Myocyte (in vitro differentiated cells): ENCODE data around the gene TNRC6A. TPM values are rescaled to one million over a fixed set of nuclear protein-coding genes. Genes with fewer than 3 reads are reported as not detected.
"Not testable (repeated sequence)": the region's sequence is repeated elsewhere in the genome, so short reads cannot be mapped to it uniquely, and the experiment has no call there.

Experiments
- DNase-seq: peaks from one replicate; pipeline ENCODE4 v3.0.0-alpha.2; 2012; ENCODE audit warnings: low read depth
- total RNA-seq: library from RNA; depleted of rRNA; stranded (reverse); fragments of >200 nt; gene quantifications from 2 replicates; pipeline ENCODE4 v1.2.3, GENCODE V29; 2014

The TNRC6A gene
- total RNA-seq, 1 donor from 2014 or later: 15.0 TPM

DNA sequence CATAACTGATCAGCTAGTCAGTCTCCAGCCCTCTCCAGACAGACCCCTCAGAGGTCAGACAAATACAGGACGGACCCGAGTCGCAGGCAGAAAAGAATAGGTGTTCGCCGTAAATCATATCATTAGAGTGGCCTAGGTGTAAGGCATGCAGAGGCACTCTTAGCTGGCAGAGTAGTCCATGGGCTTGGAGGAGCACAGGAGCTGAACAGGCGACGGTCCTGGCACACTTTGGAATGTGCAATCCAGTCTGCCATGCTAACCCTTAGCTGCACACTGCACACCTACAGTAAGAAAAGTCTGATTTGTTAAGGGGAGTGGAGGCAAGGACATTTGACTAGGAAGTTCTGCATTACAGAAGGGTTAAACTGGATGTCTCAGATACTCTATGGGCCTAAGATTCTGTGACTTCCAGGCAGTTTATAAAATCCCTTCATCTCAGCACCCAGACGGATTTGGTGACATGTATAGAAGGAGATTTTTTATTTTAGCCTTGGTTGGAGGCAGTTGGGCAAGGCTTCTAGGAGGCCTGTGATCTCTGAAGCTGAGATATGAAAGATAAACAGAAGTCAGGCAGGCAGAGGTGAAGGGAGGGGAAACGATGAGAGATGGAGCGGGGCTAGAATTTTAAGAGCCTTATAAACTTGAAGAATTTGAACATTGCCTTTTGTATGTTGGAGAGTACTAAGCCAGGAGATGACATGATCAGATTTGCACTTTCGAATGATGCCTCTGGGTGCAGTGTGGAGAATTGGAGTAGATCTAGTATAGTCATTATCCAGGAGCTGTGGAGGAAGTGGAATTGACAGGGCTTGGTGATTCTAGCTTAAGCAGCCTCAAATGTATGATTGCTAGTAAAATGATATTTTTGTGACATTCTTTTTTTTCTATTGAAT lies 81.7 kb downstream of the TNRC6A start:
- no peak for DNase-seq

- not testable (repeated sequence) for DNase-seq
These were observed 83.4 kb downstream of the TNRC6A start for GRCh38 chr16:24812813-24813212.

GRCh38 chr16:24815021-24815420 lies 85.6 kb downstream of the TNRC6A start:
- no peak for DNase-seq

- DNase-seq: no peak
These were observed 87.2 kb downstream of the TNRC6A start for GRCh38 chr16:24816688-24817087.

- DNase-seq: peak; percentile 16
These were observed 90.1 kb downstream of the TNRC6A start for GRCh38 chr16:24819462-24820040.

- no peak for DNase-seq
These were observed 91.1 kb downstream of the TNRC6A start for GRCh38 chr16:24820522-24820921.

GRCh38 chr16:24821129-24821528 lies 91.7 kb downstream of the TNRC6A start:
- DNase-seq: no peak

DNA sequence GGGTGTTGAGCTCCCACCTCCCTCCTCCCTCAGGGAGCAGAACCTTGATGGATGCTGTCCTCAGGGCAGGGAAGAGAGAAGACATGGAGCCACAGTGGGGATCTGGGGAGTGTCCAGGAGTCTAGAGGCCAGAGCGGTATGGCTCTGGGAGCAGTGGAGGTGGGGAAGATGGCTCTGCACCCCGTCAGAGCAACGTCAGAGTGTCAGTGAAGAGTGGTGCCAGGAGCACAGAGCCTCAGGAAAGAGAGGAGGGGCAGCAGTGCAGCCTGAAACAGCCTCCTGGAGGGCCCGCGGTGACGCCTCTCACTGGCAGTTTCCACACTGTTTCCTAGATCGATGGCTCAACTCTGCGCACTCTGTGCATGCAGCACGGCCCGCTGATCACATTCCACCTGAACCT lies 93.1 kb downstream of the TNRC6A start:
- no peak for DNase-seq

- no peak for DNase-seq
These were observed 93.5 kb downstream of the TNRC6A start for GRCh38 chr16:24822974-24823373.

DNA sequence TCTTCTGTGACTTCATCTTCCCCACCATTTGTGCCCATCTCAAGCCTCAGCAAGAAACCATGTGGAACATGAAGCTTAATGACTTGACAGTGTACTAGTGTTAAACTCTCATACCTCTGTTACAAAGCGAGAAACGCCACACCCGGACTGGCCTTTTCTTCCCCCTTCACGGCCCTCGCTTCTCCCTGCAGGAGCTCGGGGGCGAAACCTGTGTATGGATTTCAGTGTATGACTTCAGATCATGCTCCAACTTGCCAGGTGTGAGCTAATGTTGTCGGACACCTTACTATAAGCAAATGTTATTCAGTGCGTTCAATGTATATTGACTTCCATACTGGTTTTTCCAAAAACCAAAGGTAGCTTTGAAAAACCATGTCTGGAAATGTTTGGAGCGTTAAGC lies 96.2 kb downstream of the TNRC6A start:
- DNase-seq: no peak

DNA sequence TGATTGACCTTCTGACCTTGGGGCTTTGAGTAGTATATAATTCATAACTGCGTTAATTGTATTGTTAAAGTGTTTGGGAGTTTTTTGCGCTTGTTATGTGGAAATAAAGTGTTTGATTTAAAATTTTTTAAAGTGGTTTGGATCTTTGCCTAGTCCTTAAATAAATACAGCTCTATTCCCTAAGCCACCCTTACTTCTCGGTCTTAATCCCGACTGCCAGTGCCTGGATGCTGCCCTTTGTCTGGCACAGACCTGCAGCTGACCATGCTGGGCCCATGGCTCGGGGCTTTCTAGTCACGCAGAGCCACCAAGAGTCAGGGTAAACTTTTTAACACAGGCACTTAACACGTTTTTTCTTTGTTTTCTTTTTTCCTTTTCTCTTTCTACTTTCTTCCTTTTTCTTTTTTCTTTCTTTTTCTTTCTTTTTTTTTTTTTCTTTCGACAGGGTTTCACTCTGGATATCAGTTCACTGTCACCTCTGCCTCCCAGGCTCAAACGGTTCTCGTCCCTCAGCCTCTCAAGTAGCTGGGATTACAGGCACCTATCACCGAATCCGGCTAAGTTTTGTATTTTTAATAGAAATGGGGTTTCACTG lies 96.7 kb downstream of the TNRC6A start:
- DNase-seq: no peak

- no peak for DNase-seq
These were observed 97.5 kb downstream of the TNRC6A start for GRCh38 chr16:24826817-24827566.

DNA sequence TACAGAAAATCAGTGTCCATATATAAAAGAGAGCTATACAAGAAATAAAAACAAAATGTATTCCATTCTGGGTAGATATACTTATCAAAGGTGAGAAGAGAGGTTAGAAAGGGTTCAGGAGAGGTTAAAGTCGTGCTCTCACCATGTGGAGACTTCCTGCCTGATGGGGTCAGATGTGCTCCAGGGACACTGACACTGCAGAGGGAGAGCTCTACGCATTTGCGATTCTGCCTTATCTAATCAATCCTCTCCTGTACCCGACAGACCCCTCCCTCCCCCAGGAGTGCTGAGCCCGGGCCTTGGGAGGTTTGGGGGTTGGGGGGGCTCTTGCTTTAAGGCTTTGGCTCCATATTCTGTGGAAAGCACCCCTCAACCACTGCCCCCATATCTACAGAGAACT lies 99.7 kb downstream of the TNRC6A start:
- no peak for DNase-seq

DNA sequence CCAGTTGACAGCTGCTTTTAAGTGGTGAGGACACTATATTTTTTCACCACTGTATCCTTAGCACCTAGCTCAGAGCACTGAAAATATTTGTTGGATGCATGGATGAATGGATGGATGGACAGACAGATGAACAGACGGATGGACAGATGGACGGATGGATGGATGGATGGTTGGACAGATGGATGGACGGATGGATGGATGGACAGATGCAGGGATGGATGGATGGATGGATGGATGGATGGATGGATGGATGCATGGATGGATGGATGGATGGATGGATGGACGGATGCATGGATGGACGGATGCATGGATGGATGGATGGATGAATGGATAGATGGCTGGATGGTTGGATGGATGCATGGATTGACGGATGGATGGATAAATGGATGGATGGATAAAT lies 103.9 kb downstream of the TNRC6A start:
- no peak for DNase-seq

- peak; percentile 60 for DNase-seq
These were observed 105.2 kb downstream of the TNRC6A start for GRCh38 chr16:24834459-24835335.

GRCh38 chr16:24836836-24837235 lies 107.4 kb downstream of the TNRC6A start:
- no peak for DNase-seq

GRCh38 chr16:24837969-24838368 lies 108.5 kb downstream of the TNRC6A start:
- no peak for DNase-seq

- DNase-seq: peak; percentile 34
These were observed 109.3 kb downstream of the TNRC6A start for GRCh38 chr16:24838554-24839266.

DNA sequence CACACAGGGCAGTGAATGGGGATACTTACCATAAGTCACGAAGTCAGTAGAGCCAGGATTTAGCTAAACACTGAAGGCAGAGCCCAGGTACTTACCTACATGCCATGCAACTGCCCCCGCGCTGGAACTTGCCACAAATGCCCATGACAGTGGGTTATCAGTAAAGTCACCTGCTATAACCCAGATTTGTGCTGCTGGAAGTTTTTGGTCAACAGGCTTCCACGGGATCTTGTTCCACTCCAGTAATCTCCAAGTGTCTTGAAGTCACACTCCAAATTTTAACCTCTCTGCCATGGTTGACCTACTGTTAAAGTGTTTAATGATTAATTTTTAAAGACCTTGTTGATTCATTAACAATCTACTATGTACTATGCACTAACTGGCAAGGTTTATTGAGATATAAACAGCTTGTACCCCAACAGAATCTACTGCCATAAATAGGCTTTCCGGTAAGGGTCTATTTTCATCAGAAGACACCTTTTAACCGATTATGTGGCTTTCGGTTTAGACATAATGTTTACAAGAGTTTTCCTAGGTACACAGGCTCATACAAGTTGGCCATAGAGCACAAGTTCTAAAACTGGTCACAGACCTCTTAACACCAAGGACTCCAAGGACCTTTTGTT lies 110.0 kb downstream of the TNRC6A start:
- DNase-seq: no peak

DNA sequence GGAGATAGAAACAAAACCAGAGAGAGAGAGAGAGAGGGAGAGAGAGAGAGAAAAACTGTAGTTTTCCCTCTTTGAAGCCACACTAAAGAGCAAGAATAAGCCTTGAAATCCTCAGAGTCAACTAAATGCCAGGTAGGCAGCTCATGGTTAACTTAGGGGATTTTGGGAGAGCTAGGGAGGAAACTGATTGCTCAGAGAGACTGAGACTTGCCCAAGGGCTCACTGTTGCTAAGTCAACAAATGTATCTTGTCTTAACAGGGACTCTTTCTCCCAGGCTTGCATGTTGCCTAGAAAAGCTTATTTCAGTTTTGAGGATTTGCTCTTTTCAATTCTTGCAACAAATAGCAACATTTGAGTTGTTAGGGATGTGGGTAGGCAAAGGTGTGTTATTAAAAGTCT lies 111.8 kb downstream of the TNRC6A start:
- no peak for DNase-seq
